ENCODE data around the gene METTL2B. TPM values are rescaled to one million over a fixed set of nuclear protein-coding genes. Genes with fewer than 3 reads are reported as not detected.
"Not testable (repeated sequence)": the region's sequence is repeated elsewhere in the genome, so short reads cannot be mapped to it uniquely, and the experiment has no call there.

The METTL2B gene
- total RNA-seq, 1 experiment from 2014 or later = 33.8 TPM

GRCh38 chr7:128523932-128524524 lies 47.5 kb downstream of the METTL2B start:
- DNase-seq (ENCODE audit: low spot score) = not testable (repeated sequence)

GRCh38 chr7:128525584-128525983 lies 49.0 kb downstream of the METTL2B start:
- not testable (repeated sequence) for DNase-seq (ENCODE audit: low spot score)

- not testable (repeated sequence) for DNase-seq (ENCODE audit: low spot score)
Observed at GRCh38 chr7:128526062-128526466, 49.5 kb downstream of the METTL2B start.

GRCh38 chr7:128529191-128529590 lies 52.6 kb downstream of the METTL2B start:
- DNase-seq (ENCODE audit: low spot score) = not testable (repeated sequence)

GRCh38 chr7:128530121-128530854 lies 53.7 kb downstream of the METTL2B start:
- not testable (repeated sequence) for DNase-seq (ENCODE audit: low spot score)

- no peak for DNase-seq (ENCODE audit: low spot score)
Observed at GRCh38 chr7:128530855-128531104, 54.2 kb downstream of the METTL2B start.

GRCh38 chr7:128531105-128531954 lies 54.8 kb downstream of the METTL2B start:
- peak; percentile 91 for DNase-seq (ENCODE audit: low spot score)

- peak; percentile 49 for DNase-seq (ENCODE audit: low spot score)
Observed at GRCh38 chr7:128531955-128532478, 55.5 kb downstream of the METTL2B start.

GRCh38 chr7:128532956-128533355 lies 56.4 kb downstream of the METTL2B start:
- not testable (repeated sequence) for DNase-seq (ENCODE audit: low spot score)

- DNase-seq (ENCODE audit: low spot score) = peak; percentile 24
Observed at GRCh38 chr7:128537410-128537809, 60.9 kb downstream of the METTL2B start.

GRCh38 chr7:128542530-128542929 lies 66.0 kb downstream of the METTL2B start:
- not testable (repeated sequence) for DNase-seq (ENCODE audit: low spot score)

- DNase-seq (ENCODE audit: low spot score) = not testable (repeated sequence)
Observed at GRCh38 chr7:128543300-128543699, 66.8 kb downstream of the METTL2B start.

- DNase-seq (ENCODE audit: low spot score) = not testable (repeated sequence)
Observed at GRCh38 chr7:128546319-128546851, 69.8 kb downstream of the METTL2B start.

- no peak for DNase-seq (ENCODE audit: low spot score)
Observed at GRCh38 chr7:128550920-128551319, 74.4 kb downstream of the METTL2B start.

- DNase-seq (ENCODE audit: low spot score) = not testable (repeated sequence)
Observed at GRCh38 chr7:128554394-128554793, 77.8 kb downstream of the METTL2B start.

Small RNA genes within 50 kb of the gene (small RNA-seq; reads per million reads assigned to genes)
- gene AC010655.1 (not detected), gene AC010655.2 (not detected), gene RF00017 (not detected), gene RNU7-54P (not detected)

Other genes with a start within 250 kb of the METTL2B start
- not detected in 2 replicates for gene LEP, start 235.5 kb upstream of the METTL2B start, total RNA-seq (2014; rRNA removed; shearing (Covaris generic))
- 24.6 and 26.9 TPM in 2 replicates for gene RBM28, start 132.8 kb upstream of the METTL2B start, total RNA-seq (2014; rRNA removed; shearing (Covaris generic))
- gene PRRT4, start 115.1 kb upstream of the METTL2B start, total RNA-seq (2014; rRNA removed; shearing (Covaris generic)) = 0.16 TPM in 1 of 2 replicates, not detected in the other
- 188 and 199 TPM in 2 replicates for gene IMPDH1, start 66.8 kb upstream of the METTL2B start, total RNA-seq (2014; rRNA removed; shearing (Covaris generic))
- gene HILPDA, start 20.9 kb upstream of the METTL2B start, total RNA-seq (2014; rRNA removed; shearing (Covaris generic)) = 23.5 and 27.8 TPM in 2 replicates
- under 0.01 and 0.86 TPM in 2 replicates for gene GARIN1A, start 195.5 kb downstream of the METTL2B start, total RNA-seq (2014; rRNA removed; shearing (Covaris generic))

All from HT-29 (cell line).